Psoas muscle (tissue), 8 donors: Measurements from ENCODE around the gene UBAC2. TPM values are rescaled to one million over a fixed set of nuclear protein-coding genes. Genes with fewer than 3 reads are reported as not detected.
A peak's percentile ranks its signal among the peaks of the same experiment; 100 is the strongest.

Experiments used
- ATAC-seq, 4 donors: fragments of 200-7000 bp; cut with Tn5 transposase; one replicate each; pipeline ENCODE4 v1.9.1; 2020; ENCODE audit warnings: moderate library complexity in 3 of 4, mild to moderate bottlenecking in 2 of 4
- DNase-seq, 2 donors: peaks; one replicate each; pipeline ENCODE4 v3.0.0-alpha.2; 2020
- H3K27ac ChIP-seq: fragments of 200-600 bp; one replicate; pipeline ENCODE4 v1.8.0; 2022
- H3K27me3 ChIP-seq, 3 donors: fragments of 200-600 bp in 1 of 3; one replicate each; pipeline versions ENCODE4 v1.6.1 to v1.8.0; 2013 to 2022; ENCODE audit warnings: low read length in 2 of 3, mild to moderate bottlenecking in 2 of 3, moderate library complexity in 1 of 3; ENCODE audit not compliant: insufficient read depth in 3 of 3
- H3K36me3 ChIP-seq, 2 donors: fragments of 200-600 bp in 1 of 2; one replicate each; pipeline versions ENCODE4 v1.6.1 to v1.8.0; 2013 to 2022; ENCODE audit warnings: low read depth in 1 of 2, mild to moderate bottlenecking in 1 of 2, moderate library complexity in 1 of 2; ENCODE audit not compliant: insufficient read depth in 1 of 2
- H3K4me1 ChIP-seq: fragments of 200-600 bp; one replicate; pipeline ENCODE4 v1.8.0; 2022
- H3K4me3 ChIP-seq: fragments of 200-600 bp; one replicate; pipeline ENCODE4 v1.8.0; 2022; ENCODE audit warnings: mild to moderate bottlenecking
- H3K9me3 ChIP-seq: fragments of 200-600 bp; one replicate; pipeline ENCODE4 v1.8.0; 2022
- WGBS, 3 donors: extraction: QIAGEN DNeasy Blood & Tissue Kit; methylation state at CpG; one replicate each; pipeline versions ENCODE4 v1.1.6 to v1.1.7; 2013; 5-methylcytosine and 5-hydroxymethylcytosine counted together
- intact Hi-C, 2 donors: fragments of 100-400 bp; cut with DNase I; formaldehyde crosslinking; loops; one replicate each; pipeline versions ENCODE4 v1.11.0 to v1.14.2; 2022
- polyA plus RNA-seq, 3 donors: library from polyadenylated mRNA; stranded (reverse); fragments of 200-250 nt; gene quantifications; one replicate each; pipeline ENCODE4 v1.2.3, GENCODE V29; 2013
- total RNA-seq, 4 donors: library from RNA; stranded (reverse); fragmentation: NEBNext Ultra II Directional in 2 of 4; extraction: Animal tissue kit (Norgen Biotek cat#: 25700) in 2 of 4; gene quantifications; one replicate each; pipeline versions ENCODE4 v1.2.1 to v1.2.4, GENCODE V29; 2021 to 2023
- TF ChIP-seq, protein P1 (sequence below): fragments of 200-600 bp; IDR thresholded peaks from one replicate; pipeline ENCODE4 v1.8.0; 2022; ENCODE audit warnings: antibody characterized with exemption
- donor health status: healthy with polysubstance abuse.
- donor health status: DM: no; HTN: no; CAD: no; lungs with moderate emphysema.
- donor health status: Bipolar disorder and iron deficiency.
- donor health status: healthy.
- donor health status: DM: yes; HTN: yes; CAD: no.
- donor health status: DM: no; HTN: no; CAD: no.
- donor health status: DM: no; HTN: no; CAD: no.
- donor health status: DM: yes; HTN: yes; CAD: no.

Gene UBAC2
- total and polyA plus RNA-seq, 7 donors = 54.1 to 97.1 (median 71.7) TPM

DNA sequence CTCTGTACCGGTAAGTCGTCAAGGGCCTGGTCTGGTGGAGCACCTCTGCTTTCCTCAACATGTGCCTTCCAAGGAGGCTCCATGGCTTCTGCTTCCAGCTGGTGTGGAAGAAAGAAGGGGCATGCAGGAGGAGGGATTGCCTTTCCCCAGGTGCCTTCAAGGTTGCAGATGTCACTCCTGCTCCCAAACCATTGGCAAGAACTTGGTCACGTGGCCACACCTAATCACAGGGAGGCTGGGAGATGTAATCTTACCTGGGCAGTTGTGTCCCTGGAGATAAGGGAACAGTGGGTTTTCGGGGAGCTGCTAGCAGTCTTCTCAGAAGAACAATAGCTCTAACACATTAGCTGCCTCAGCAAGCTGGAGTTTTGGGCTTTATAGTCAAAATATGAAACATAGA lies 67.3 kb downstream of the UBAC2 start:
- Histone ChIP-seq H3K27me3 (no peaks in the 10 kb centered on the region), H3K4me1 (peaks cover 29% of the 10 kb centered on the region), H3K27ac (no peak overlapping the region), H3K4me3 (no peak overlapping the region), H3K36me3 (no peaks in the 10 kb centered on the region), H3K9me3 (peaks cover 11% of the 10 kb centered on the region)
- intact Hi-C loops = loop anchor here in 1 of 2 donors (2.0 to 5.0 kb wide), 3 partner anchors 51 to 169 kb away; no protein-coding TSS in a partner anchor
- TF ChIP-seq, protein P1, sequence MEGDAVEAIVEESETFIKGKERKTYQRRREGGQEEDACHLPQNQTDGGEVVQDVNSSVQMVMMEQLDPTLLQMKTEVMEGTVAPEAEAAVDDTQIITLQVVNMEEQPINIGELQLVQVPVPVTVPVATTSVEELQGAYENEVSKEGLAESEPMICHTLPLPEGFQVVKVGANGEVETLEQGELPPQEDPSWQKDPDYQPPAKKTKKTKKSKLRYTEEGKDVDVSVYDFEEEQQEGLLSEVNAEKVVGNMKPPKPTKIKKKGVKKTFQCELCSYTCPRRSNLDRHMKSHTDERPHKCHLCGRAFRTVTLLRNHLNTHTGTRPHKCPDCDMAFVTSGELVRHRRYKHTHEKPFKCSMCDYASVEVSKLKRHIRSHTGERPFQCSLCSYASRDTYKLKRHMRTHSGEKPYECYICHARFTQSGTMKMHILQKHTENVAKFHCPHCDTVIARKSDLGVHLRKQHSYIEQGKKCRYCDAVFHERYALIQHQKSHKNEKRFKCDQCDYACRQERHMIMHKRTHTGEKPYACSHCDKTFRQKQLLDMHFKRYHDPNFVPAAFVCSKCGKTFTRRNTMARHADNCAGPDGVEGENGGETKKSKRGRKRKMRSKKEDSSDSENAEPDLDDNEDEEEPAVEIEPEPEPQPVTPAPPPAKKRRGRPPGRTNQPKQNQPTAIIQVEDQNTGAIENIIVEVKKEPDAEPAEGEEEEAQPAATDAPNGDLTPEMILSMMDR = no peak
- no peak for DNase-seq
- 94 to 95% (median 94%) methylated on average over 4 of the region's 4 CpGs for WGBS, 3 donors
- ATAC-seq = no peak

DNA sequence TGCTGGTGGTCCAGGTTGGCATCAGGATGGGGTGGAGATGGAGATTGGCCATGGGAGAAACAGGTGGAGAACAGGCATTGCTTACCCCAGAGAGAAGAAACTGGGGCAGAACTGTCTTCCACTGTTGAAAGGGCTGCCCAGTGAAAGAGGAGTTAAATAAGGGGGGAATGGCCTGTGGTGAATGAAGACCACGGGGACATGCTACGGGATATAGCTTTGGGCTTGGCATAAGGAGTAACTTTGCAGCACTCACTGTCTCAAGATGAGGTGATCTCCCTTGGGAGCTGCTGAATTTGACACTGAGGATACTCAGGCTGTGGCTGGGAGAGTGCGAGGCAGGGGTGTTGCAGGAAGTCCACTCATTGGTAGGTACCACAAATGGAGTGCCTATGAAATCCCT lies 68.2 kb downstream of the UBAC2 start:
- H3K9me3 ChIP-seq = peaks cover 11% of the 10 kb centered on the region
- H3K27me3 ChIP-seq = no peaks in the 10 kb centered on the region
- intact Hi-C loops = loop anchor here (1.0 to 5.0 kb wide), 4 partner anchors 52 to 168 kb away; no protein-coding TSS in a partner anchor
- H3K4me3 ChIP-seq = no peak overlapping the region
- ATAC-seq = peak in 1 of 4 donors; percentile 21
- H3K36me3 ChIP-seq = no peaks in the 10 kb centered on the region
- WGBS, 3 donors = 40 to 90% (median 63%) methylated on average over 3 of the region's 3 CpGs
- TF ChIP-seq, protein P1 = no peak
- no peak for DNase-seq
- H3K4me1 ChIP-seq = peaks cover 20% of the 10 kb centered on the region
- H3K27ac ChIP-seq = peak overlapping the region; percentile 18

DNA sequence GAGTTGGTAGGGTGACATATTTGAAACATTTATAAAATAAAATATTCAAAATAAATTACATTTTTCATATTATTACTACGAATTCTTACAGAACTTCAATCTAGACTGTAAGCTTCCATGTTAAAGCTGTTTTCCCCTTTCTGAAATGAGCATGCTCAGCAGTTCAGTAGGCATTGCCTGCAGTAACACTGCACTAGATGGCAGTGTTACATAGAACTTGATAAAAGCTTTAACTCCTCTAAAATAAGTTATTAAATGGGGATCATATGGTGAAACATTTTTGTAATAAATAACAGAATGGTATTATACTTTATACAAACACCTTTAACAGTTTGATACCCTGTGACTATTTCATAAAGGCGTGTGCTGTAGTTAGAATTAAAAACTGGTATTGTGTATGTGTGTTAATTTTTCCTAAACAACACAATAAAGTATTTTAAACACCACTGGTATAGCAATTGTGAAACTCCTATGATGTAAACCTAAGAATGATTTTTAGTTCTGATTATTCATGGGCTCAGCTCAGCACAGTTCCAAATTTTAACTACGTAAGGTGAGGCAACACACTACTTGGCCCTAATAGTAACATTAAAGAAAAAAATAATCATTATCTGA lies 69.1 kb downstream of the UBAC2 start:
- no peaks in the 10 kb centered on the region for H3K36me3 ChIP-seq
- peaks cover 11% of the 10 kb centered on the region for H3K9me3 ChIP-seq
- TF ChIP-seq, protein P1 = peak; percentile 66
- no peak overlapping the region for H3K4me3 ChIP-seq
- WGBS, 3 donors = 76 to 84% (median 77%) methylated on average over 3 of the region's 3 CpGs
- no peak overlapping the region for H3K27ac ChIP-seq
- no peak for DNase-seq
- intact Hi-C loops = loop anchor here (1.0 to 5.0 kb wide), 4 partner anchors 52 to 168 kb away; no protein-coding TSS in a partner anchor
- H3K4me1 ChIP-seq = peaks cover 11% of the 10 kb centered on the region
- no peaks in the 10 kb centered on the region for H3K27me3 ChIP-seq
- ATAC-seq = peak; percentile 60 to 84 (median 73)

DNA sequence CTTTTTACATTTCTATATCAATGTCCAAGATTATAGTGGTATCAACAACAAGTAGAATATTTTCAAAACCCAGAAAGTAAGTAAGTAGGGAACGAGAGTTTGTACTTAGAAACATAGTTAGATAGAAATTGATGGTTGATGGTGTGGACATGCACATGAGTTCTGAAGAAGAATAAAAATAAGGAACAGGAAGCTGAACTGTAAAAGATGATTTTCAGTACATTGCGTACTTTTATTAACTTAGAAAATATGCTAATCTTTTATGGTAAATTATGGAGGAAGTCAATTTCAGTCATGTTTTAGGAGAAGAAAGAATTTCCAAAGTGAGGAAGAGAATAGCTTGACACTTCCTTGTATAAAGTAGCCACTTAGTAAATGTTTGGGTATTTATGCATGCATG lies 69.9 kb downstream of the UBAC2 start:
- intact Hi-C loops = no loop called here
- WGBS, 3 donors = 78 to 95% (median 87%) methylated on average over 2 of the region's 2 CpGs
- TF ChIP-seq, protein P1 = no peak
- Histone ChIP-seq H3K4me1 (peaks cover 6% of the 10 kb centered on the region), H3K27ac (no peak overlapping the region), H3K9me3 (peaks cover 11% of the 10 kb centered on the region), H3K27me3 (no peaks in the 10 kb centered on the region), H3K36me3 (no peaks in the 10 kb centered on the region), H3K4me3 (no peak overlapping the region)
- DNase-seq (no peak), ATAC-seq (no peak)

DNA sequence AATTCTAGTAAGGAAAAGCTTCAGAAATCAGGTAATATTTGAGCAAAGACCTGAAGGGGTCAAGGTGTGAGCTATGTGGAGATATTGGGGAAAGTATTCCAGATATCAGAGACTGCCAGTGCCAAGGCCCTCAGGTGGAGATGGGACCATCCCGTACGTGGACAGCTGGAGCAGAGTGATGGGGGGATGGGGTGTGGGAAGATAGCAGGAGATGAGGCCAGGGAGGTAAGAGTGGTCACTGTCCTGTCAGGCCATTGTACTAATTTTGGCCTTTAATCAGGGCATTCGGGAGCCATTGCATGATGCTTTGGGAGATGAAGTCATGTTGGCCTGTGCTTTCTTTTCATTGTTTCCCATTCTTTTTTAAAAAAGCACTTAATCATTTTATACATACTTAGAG lies 70.6 kb downstream of the UBAC2 start:
- intact Hi-C loops = no loop called here
- H3K4me1 ChIP-seq = peaks cover 5% of the 10 kb centered on the region
- H3K27me3 ChIP-seq = no peaks in the 10 kb centered on the region
- no peak overlapping the region for H3K27ac ChIP-seq
- no peak overlapping the region for H3K4me3 ChIP-seq
- ATAC-seq (no peak), DNase-seq (no peak)
- no peaks in the 10 kb centered on the region for H3K36me3 ChIP-seq
- 42 to 72% (median 62%) methylated on average over 3 of the region's 3 CpGs for WGBS, 3 donors
- TF ChIP-seq, protein P1 = no peak
- H3K9me3 ChIP-seq = peaks cover 11% of the 10 kb centered on the region
